Fibroblast of skin of left biceps (primary cell): ENCODE data around the gene SNRNP25.

Experiments
- DNase-seq, 2 experiments: peaks; one replicate each; pipeline ENCODE4 v3.0.0-alpha.2; 2013; ENCODE audit warnings: low read depth in 2 of 2

SNRNP25 gene

DNA sequence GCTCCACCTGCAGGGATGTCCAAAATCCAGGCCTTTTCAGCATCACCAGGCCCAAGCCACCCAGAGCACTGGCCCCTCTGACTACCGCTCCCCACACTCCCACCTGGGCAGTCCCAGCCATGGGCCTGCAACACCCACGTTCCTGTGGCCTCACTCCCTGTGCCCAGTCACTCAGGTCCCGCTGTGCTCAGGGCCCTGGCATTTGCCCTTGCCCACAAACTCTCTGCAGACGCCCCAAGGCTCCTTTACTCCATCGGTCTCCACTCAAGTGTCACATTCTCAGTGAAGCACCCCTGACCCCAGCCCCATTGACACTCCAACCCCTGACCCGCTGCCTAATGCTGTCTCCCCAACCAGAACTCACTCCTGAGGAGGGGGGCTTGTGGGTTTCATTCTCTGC lies 48.0 kb downstream of the SNRNP25 start:
- no peak for DNase-seq

DNA sequence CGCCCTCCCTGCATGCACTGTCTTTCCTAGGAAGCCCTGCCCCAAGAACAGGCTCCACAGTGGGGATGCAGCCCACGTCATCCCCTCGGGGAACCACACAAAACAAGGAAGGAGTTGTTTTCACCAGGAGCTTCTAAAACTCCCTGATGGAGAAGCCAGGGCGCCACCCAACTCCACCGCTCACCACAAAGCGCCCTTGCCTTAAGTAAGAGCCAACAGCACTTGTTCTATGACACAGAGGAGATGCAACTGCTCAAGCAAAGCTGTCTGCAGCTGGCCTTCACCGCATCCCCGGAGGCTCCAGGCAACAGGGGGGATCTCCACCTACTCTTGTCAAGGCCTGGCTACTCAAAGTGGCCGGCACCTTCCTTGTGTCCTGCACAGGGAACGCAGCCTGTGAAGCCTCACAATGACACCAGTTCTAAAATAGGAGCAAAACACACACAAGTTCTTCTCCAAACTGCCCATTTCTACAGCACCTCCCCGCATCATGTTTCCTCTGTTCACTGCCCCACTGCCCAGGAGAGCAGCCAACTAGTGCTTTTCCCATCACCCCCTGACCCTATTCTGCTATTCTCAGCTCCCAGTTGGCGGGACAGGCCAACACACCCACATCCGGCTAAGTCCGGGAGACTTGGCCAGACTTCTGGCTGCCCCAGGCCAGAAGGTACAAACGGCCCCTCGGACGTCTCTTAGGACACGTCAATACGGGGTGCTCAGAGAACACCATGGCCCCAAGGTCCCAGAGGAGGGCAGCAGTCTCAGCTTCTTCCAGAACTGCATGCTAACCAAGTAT lies 48.6 kb downstream of the SNRNP25 start:
- no peak for DNase-seq

DNA sequence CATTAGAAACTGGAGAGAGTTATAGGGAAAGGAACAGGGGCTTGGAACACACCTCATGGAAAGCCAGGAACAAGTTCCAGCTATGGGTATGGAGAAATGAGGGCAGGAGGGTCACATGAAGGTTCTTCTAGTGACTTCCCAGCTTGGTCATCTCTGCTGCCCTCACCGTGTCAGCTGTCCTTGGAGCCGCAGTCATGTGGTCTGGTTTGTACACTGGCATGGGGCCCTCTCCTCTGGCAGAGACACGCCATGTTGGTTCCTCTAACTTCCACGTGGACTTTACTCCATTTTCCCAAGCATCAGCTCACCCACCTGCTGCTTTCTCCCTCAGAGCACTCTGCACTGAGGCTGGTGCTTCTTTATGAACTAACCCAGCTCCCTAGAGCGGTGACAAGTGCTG lies 50.7 kb downstream of the SNRNP25 start:
- DNase-seq: no peak

DNA sequence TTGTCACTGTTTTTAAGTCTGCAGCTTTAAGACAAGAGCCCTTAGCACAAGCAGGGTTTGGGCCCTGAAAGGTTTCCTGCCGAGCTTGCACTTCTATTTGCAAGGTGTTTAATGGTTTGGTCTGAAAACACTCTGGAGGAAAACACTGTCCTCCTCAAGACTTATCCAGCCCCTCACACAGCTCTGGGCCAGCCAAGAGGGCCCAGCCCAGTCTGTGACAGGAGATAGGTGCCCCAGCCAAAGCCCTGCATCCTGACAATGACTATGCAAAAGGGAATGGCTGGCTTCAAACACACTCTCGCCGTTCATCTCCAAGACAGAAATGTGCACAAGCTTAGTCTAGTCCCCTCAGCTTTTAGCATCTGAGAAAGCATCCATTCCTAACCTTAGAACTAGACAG lies 51.3 kb downstream of the SNRNP25 start:
- no peak for DNase-seq

DNA sequence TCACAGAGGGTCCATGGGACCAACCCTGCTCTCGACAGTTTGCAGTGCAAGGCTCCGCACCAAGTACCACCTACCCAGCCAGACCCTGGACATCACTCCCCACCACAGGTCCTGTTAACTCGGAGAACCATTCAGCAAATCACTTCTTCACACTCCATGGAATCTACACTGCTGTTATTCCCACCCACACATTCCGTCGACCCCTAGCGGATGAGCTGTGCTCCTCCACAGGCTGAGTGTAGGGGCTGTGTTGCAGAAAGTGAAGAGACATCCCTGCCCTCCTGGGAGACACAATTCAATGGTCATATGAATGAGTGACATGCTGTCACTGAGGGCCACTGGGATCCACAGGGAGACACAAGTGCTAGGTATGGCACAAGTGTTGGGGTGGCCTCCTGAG lies 51.9 kb downstream of the SNRNP25 start:
- no peak for DNase-seq

DNA sequence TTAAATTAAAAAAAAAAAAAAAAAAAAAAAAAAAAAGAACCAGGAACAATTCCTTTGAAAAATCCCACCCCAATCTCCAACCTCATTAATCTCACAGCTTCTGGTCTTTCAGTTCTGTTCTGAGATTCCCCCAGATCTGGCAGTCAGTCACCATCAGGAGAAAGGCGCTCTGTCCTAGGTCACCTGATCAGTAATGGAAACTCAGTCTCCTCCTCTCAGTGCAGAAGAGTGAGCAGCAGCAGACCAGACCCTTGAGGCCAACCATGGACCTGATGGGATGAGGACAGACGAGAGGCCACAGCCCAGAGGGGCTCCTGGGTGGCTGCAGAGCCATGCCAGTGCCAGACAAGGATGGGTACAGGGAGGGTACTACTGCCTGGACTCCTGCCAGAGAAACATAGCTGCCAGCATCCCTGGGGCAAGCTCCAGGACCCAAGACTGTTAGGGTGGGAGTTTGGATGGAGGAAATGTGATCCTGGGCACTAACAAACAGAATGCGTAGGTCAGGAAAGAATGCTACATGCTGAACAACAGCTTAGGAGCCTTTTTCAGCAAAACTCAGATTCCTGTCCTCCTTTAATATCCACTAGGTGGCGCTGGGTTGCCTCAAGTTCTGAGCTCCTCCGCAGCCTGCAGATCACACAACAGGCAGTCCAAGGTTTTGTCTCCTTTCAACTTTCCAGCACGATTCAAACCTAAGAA lies 53.1 kb downstream of the SNRNP25 start:
- peak; percentile 38 for DNase-seq
